H1 (cell line): Measurements from ENCODE around the gene GAS2L1. TPM values are rescaled to one million over a fixed set of nuclear protein-coding genes. Genes with fewer than 3 reads are reported as not detected.

Experiments
- CTCF ChIA-PET: fragments of 300-600 bp; sonication (Branson Sonifier 250); formaldehyde crosslinking; loops from one replicate; lab custom pipeline; 2021; ENCODE audit not compliant: partially characterized antibody; lab: Charles Lee
- POLR2A ChIA-PET: fragments of 300-600 bp; sonication (Branson Sonifier 250); formaldehyde crosslinking; loops from one replicate; lab custom pipeline; 2021; ENCODE audit warnings: inconsistent platforms; ENCODE audit not compliant: partially characterized antibody; lab: Charles Lee
- DNase-seq, 2 experiments: peaks; one replicate each; pipeline versions ENCODE4 v3.0.0 to v3.0.0-alpha.2; 2010 to 2022; ENCODE audit warnings: low spot score in 2 of 2, low read depth in 1 of 2, mixed read lengths in 1 of 2
- FAIRE-seq: peaks from 2 replicates; lab custom pipeline; 2011; peaks lifted over from hg19 to GRCh38; lab: Jason Lieb, UNC
- H2AFZ ChIP-seq: 2 replicates; pipeline ENCODE4 v1.8.1; 2012; ENCODE audit warnings: low read length, inconsistent platforms
- H2AK5ac ChIP-seq: 2 replicates; pipeline ENCODE4 v1.6.1; 2013; ENCODE audit warnings: low read depth, low read length
- H2BK120ac ChIP-seq: replicated peaks from 2 replicates; pipeline ENCODE3; 2013; ENCODE audit warnings: low read depth, low read length, inconsistent platforms
- H2BK12ac ChIP-seq: 2 replicates; pipeline ENCODE4 v1.6.1; 2013; ENCODE audit warnings: low read depth, low read length
- H2BK15ac ChIP-seq: 2 replicates; pipeline ENCODE4 v1.6.1; 2013; ENCODE audit warnings: low read length
- H2BK20ac ChIP-seq: 2 replicates; pipeline ENCODE4 v1.6.1; 2013; ENCODE audit warnings: low read length
- H2BK5ac ChIP-seq: 2 replicates; pipeline ENCODE4 v1.6.1; 2013; ENCODE audit warnings: low read depth, low read length
- H3K14ac ChIP-seq: 2 replicates; pipeline ENCODE4 v1.6.1; 2013; ENCODE audit warnings: inconsistent platforms; ENCODE audit not compliant: insufficient read length
- H3K18ac ChIP-seq: 2 replicates; pipeline ENCODE4 v1.6.1; 2013; ENCODE audit warnings: low read length; ENCODE audit errors: extremely low read depth
- H3K23ac ChIP-seq: 2 replicates; pipeline ENCODE4 v1.6.1; 2013; ENCODE audit warnings: inconsistent platforms; ENCODE audit not compliant: insufficient read length
- H3K23me2 ChIP-seq: 2 replicates; pipeline ENCODE4 v1.6.1; 2013; ENCODE audit warnings: low read depth, low read length
- H3K27ac ChIP-seq: 2 replicates; pipeline ENCODE4 v1.6.1; 2011; ENCODE audit warnings: low read depth, low read length, inconsistent platforms
- H3K27me3 ChIP-seq, 4 experiments: replicated peaks in 1 of 4; 1 replicate in 1 of 4; 2 replicates in 3 of 4; pipeline versions ENCODE4 v1.6.1 to v1.8.1; 2011 to 2013; ENCODE audit warnings: low read length in 3 of 4, mild to moderate bottlenecking in 3 of 4, inconsistent platforms in 2 of 4, mixed read lengths in 2 of 4, moderate library complexity in 1 of 4; ENCODE audit not compliant: control insufficient read depth in 3 of 4, insufficient read depth in 3 of 4; ENCODE audit errors: extremely low read depth in 1 of 4
- H3K36me3 ChIP-seq, 4 experiments: 2 replicates each; pipeline versions ENCODE4 v1.6.1 to v1.8.1; 2011 to 2013; ENCODE audit warnings: mild to moderate bottlenecking in 4 of 4, low read length in 3 of 4, moderate library complexity in 2 of 4, control low read depth in 1 of 4, inconsistent platforms in 1 of 4; ENCODE audit not compliant: insufficient read depth in 4 of 4, control insufficient read depth in 2 of 4
- H3K4ac ChIP-seq: replicated peaks from 2 replicates; pipeline ENCODE3; 2013; ENCODE audit warnings: low read length, low read depth, mixed read lengths, inconsistent platforms; ENCODE audit not compliant: insufficient read length
- H3K4me1 ChIP-seq, 4 experiments: replicated peaks in 1 of 4; 1 replicate in 1 of 4; 2 replicates in 3 of 4; pipeline versions ENCODE4 v1.6.1 to v1.8.1; 2011 to 2013; ENCODE audit warnings: low read length in 3 of 4, inconsistent platforms in 2 of 4, mixed read lengths in 1 of 4; ENCODE audit not compliant: insufficient read depth in 4 of 4, control insufficient read depth in 3 of 4
- H3K4me2 ChIP-seq, 2 experiments: 2 replicates each; pipeline versions ENCODE4 v1.6.1 to v1.8.1; 2011 to 2013; ENCODE audit warnings: low read depth in 2 of 2, low read length in 2 of 2, control low read depth in 1 of 2, inconsistent platforms in 1 of 2, mild to moderate bottlenecking in 1 of 2; ENCODE audit not compliant: insufficient read depth in 1 of 2
- H3K4me3 ChIP-seq, 4 experiments: fragments of 200-600, 300-600 bp in 1 of 4; sonication (generic), shearing (Covaris generic), sonication (Bioruptor Twin) in 1 of 4; 2 replicates each; pipeline versions ENCODE4 v1.5.1 to v1.8.1; 2011 to 2016; ENCODE audit warnings: low read length in 4 of 4, low read depth in 3 of 4, control low read depth in 2 of 4, inconsistent platforms in 2 of 4, mild to moderate bottlenecking in 2 of 4, mixed read lengths in 1 of 4, moderate library complexity in 1 of 4; ENCODE audit not compliant: insufficient read depth in 2 of 4; ENCODE audit errors: extremely low read depth in 1 of 4
- H3K56ac ChIP-seq: replicated peaks from 2 replicates; pipeline ENCODE3; 2013; ENCODE audit warnings: low read depth, mild to moderate bottlenecking, mixed read lengths, low read length, inconsistent platforms; ENCODE audit not compliant: insufficient read length
- H3K79me1 ChIP-seq: 2 replicates; pipeline ENCODE4 v1.6.1; 2013; ENCODE audit warnings: low read depth, low read length, control low read depth
- H3K79me2 ChIP-seq, 2 experiments: 2 replicates each; pipeline versions ENCODE4 v1.6.1 to v1.8.1; 2012 to 2013; ENCODE audit warnings: low read length in 2 of 2, mild to moderate bottlenecking in 2 of 2, inconsistent platforms in 1 of 2; ENCODE audit not compliant: insufficient read depth in 2 of 2, control insufficient read depth in 1 of 2
- H3K9ac ChIP-seq, 4 experiments: replicated peaks in 1 of 4; 1 replicate in 1 of 4; 2 replicates in 3 of 4; pipeline versions ENCODE4 v1.6.1 to v1.8.1; 2011 to 2013; ENCODE audit warnings: low read depth in 3 of 4, low read length in 3 of 4, control low read depth in 2 of 4, mild to moderate bottlenecking in 2 of 4, moderate library complexity in 2 of 4, inconsistent platforms in 1 of 4; ENCODE audit errors: extremely low read depth in 1 of 4
- H3K9me3 ChIP-seq, 2 experiments: 2 replicates each; pipeline versions ENCODE4 v1.6.1 to v1.8.1; 2012 to 2013; ENCODE audit warnings: mild to moderate bottlenecking in 2 of 2, moderate library complexity in 2 of 2, control low read depth in 1 of 2, inconsistent platforms in 1 of 2, low read depth in 1 of 2, low read length in 1 of 2, mixed read lengths in 1 of 2; ENCODE audit not compliant: insufficient read depth in 2 of 2
- H4K20me1 ChIP-seq, 2 experiments: replicated peaks in 1 of 2; 2 replicates each; pipeline versions ENCODE3 to v1.8.1; 2011 to 2013; ENCODE audit warnings: inconsistent platforms in 2 of 2, low read length in 2 of 2, mild to moderate bottlenecking in 1 of 2; ENCODE audit not compliant: insufficient read depth in 2 of 2, control insufficient read depth in 1 of 2
- H4K5ac ChIP-seq: 2 replicates; pipeline ENCODE4 v1.6.1; 2013; ENCODE audit warnings: low read length, low read depth, mixed read lengths, inconsistent platforms; ENCODE audit not compliant: insufficient read length
- H4K8ac ChIP-seq: 2 replicates; pipeline ENCODE4 v1.8.0; 2013; ENCODE audit warnings: mild to moderate bottlenecking, moderate library complexity, low read length, inconsistent platforms; ENCODE audit not compliant: insufficient read depth; ENCODE audit errors: extremely low read depth
- H4K91ac ChIP-seq: replicated peaks from 2 replicates; pipeline ENCODE3; 2013; ENCODE audit warnings: low read length, mixed read lengths, inconsistent platforms; ENCODE audit not compliant: insufficient read length
- ASH2L ChIP-seq: fragments of 200-600, 300-600 bp; sonication (generic); IDR thresholded peaks from one replicate; pipeline ENCODE4 v1.7.1; 2017; ENCODE audit warnings: low read length
- CHD2 ChIP-seq: IDR thresholded peaks from 2 replicates; pipeline ENCODE4 v1.6.1; 2012; ENCODE audit warnings: low read length, improper control_type of control experiment
- GTF2F1 ChIP-seq: IDR thresholded peaks from 2 replicates; pipeline ENCODE4 v1.6.1; 2012; ENCODE audit warnings: low read depth, low read length, improper control_type of control experiment, borderline replicate concordance
- HDAC2 ChIP-seq, 2 experiments: fragments of 300-600 bp in 1 of 2; sonication (generic) in 1 of 2; IDR thresholded peaks; 2 replicates each; pipeline ENCODE4 v1.6.1; 2011 to 2012; ENCODE audit warnings: low read depth in 2 of 2, low read length in 2 of 2, mild to moderate bottlenecking in 2 of 2, moderate library complexity in 2 of 2, borderline replicate concordance in 1 of 2, inconsistent platforms in 1 of 2
- PHF8 ChIP-seq: fragments of 200-600 bp; sonication (generic); conservative IDR thresholded peaks from 2 replicates; pipeline ENCODE4 v1.7.1; 2012; ENCODE audit warnings: low read depth, mild to moderate bottlenecking, inconsistent platforms, low read length, moderate library complexity
- POU5F1 ChIP-seq: IDR thresholded peaks from 2 replicates; pipeline ENCODE4 v1.6.1; 2011; ENCODE audit warnings: low read depth, mild to moderate bottlenecking, low read length, moderate library complexity
- SIX5 ChIP-seq: IDR thresholded peaks from 2 replicates; pipeline ENCODE4 v1.6.1; 2011; ENCODE audit warnings: mild to moderate bottlenecking, low read depth, low read length
- SP4 ChIP-seq: IDR thresholded peaks from 2 replicates; pipeline ENCODE4 v1.6.1; 2012; ENCODE audit warnings: low read length, inconsistent platforms
- SUZ12 ChIP-seq: fragments of 200-600 bp; sonication (generic); IDR thresholded peaks from 2 replicates; pipeline ENCODE4 v1.6.1; 2012; ENCODE audit warnings: mild to moderate bottlenecking, inconsistent platforms, low read length, moderate library complexity, mixed read lengths
- USF2 ChIP-seq: IDR thresholded peaks from 2 replicates; pipeline ENCODE4 v1.6.1; 2011; ENCODE audit warnings: low read length, improper control_type of control experiment
- WGBS, 2 experiments: shearing (Covaris generic) in 1 of 2; methylation state at CpG; one replicate each; pipeline versions ENCODE4 v1.1.6 to v1.1.7; 2013 to 2015; ENCODE audit warnings: low lambda C conversion rate in 2 of 2, mixed read lengths in 2 of 2, inconsistent platforms in 1 of 2, low coverage in 1 of 2, missing lambda C conversion rate in 1 of 2; ENCODE audit not compliant: insufficient replicate concordance in 2 of 2, insufficient coverage in 1 of 2, insufficient read length in 1 of 2; ENCODE audit errors: extremely low coverage in 1 of 2, missing lambda C conversion rate in 1 of 2; 5-methylcytosine and 5-hydroxymethylcytosine counted together
- polyA plus RNA-seq, 7 experiments: library from polyadenylated mRNA; depleted of rRNA in 3 of 7; stranded (reverse) in 5 of 7; unstranded in 2 of 7; fragments of >200 nt in 5 of 7; fragments of 200-250 nt in 2 of 7; gene quantifications; 1 replicate in 5 of 7; 2 replicates in 1 of 7; 4 replicates in 1 of 7; pipeline versions ENCODE4 v1.2.1 to v1.2.3, GENCODE V29; 2011 to 2013; ENCODE audit warnings: missing spikeins in 2 of 7, mixed read lengths in 2 of 7
- total RNA-seq: library from RNA; stranded (reverse); fragmentation: NEBNext Ultra II Directional; extraction: Animal tissue kit (Norgen Biotek cat#: 25700); gene quantifications from 2 replicates; pipeline ENCODE4 v1.2.1, GENCODE V29; 2021

Gene GAS2L1
- total and polyA plus RNA-seq, 2 of the 8 experiments (the other 6 are each of a cell fraction or from before 2014, with no cell fraction given) = 3.6 to 10.1 TPM

- Histone ChIP-seq H3K79me2 (no peaks in the 10 kb centered on the region), H4K20me1 (peaks cover 6 to 13% of the 10 kb centered on the region in 2 experiments), H2BK12ac (no peak overlapping the region), H3K27me3 (peaks cover 29 to 46% (median 43%) of the 10 kb centered on the region in 4 experiments), H3K23ac (no peak overlapping the region), H3K36me3 (peaks cover 0 to 12% (median 0%) of the 10 kb centered on the region in 4 experiments; a peak in 1 of 8 replicates), H3K4me2 (no peak overlapping the region), H3K79me1 (no peaks in the 10 kb centered on the region), H3K4me1 (peaks cover 0 to 16% (median 9%) of the 10 kb centered on the region in 4 experiments; a peak in 6 of 7 replicates), H3K9ac (no peak overlapping the region; a peak in 1 of 7 replicates), H2BK15ac (no peak overlapping the region), H2AK5ac (no peak overlapping the region), H3K23me2 (peaks cover 6% of the 10 kb centered on the region; the same call in 1 of the 2 replicates), H4K5ac (no peak overlapping the region), H2BK120ac (no peak overlapping the region), H3K9me3 (peaks cover 7 to 8% of the 10 kb centered on the region in 2 experiments; a peak in 3 of 4 replicates), H3K4ac (no peak overlapping the region), H2AFZ (no peak overlapping the region), H4K8ac (peak overlapping the region; percentile 63; the same call in 1 of the 2 replicates), H3K4me3 (no peak overlapping the region), H3K56ac (no peak overlapping the region), H2BK5ac (no peak overlapping the region), H3K27ac (no peak overlapping the region), H2BK20ac (no peak overlapping the region), H4K91ac (no peak overlapping the region), H3K18ac (no peak overlapping the region), H3K14ac (no peak overlapping the region)
- FAIRE-seq (peak; percentile 95), DNase-seq (peak; percentile 81 to 88)
- 17% methylated on average over 28 of the region's 44 CpGs; no CpG with 5 or more reads in 1 of the 2 experiments for WGBS, 2 experiments
- CTCF ChIA-PET = interaction anchor here (0.6 to 4.1 kb wide), 25 partner anchors 8 to 785 kb away, joined by 3 to 41 read pairs (median 3); partner anchors contain the start of gene EMID1
- POLR2A ChIA-PET = interaction anchor here (0.6 to 4.4 kb wide), 13 partner anchors 11 to 240 kb away, joined by 3 to 44 read pairs (median 4); partner anchors contain the start of genes EWSR1, NEFH, RHBDD3 and THOC5
- TF ChIP-seq PHF8 = no peak
- peak; percentile 91 for TF ChIP-seq USF2
- peak; percentile 37 for TF ChIP-seq ASH2L
- TF ChIP-seq SP4 = peak; percentile 89
- TF ChIP-seq GTF2F1 = peak; percentile 85; the same call in 1 of the 2 replicates
- TF ChIP-seq SIX5 = no peak
- no peak for TF ChIP-seq POU5F1
- no peak for TF ChIP-seq SUZ12
- peak in 1 of 2 experiments; percentile 73; a peak in 1 of 4 replicates for TF ChIP-seq HDAC2 (IDR thresholded peaks at IDR 0.05; ENCODE audit: borderline replicate concordance in 1 of 2, low read depth in 2 of 2, low read length in 2 of 2)
- TF ChIP-seq CHD2 = peak; percentile 50; the same call in 1 of the 2 replicates
Measured at GRCh38 chr22:29313126-29313575, 6.7 kb downstream of the GAS2L1 start.
